Neutrophil (primary cell): ENCODE results near the gene RAPGEF1.

Experiments
- H3K27ac ChIP-seq: fragments of 200-600 bp; sonication (generic); 2 replicates; pipeline ENCODE4 v1.5.1; 2016; ENCODE audit warnings: mild to moderate bottlenecking, moderate library complexity
- H3K27me3 ChIP-seq: fragments of 200-600 bp; sonication (generic); 2 replicates; pipeline ENCODE4 v1.6.0; 2016; ENCODE audit warnings: mild to moderate bottlenecking
- H3K36me3 ChIP-seq: fragments of 200-600 bp; sonication (generic); 2 replicates; pipeline ENCODE4 v1.5.1; 2017
- H3K4me1 ChIP-seq, 2 experiments: fragments of 200-600 bp in 1 of 2; sonication (generic) in 1 of 2; 1 replicate in 1 of 2; 2 replicates in 1 of 2; pipeline versions ENCODE4 v1.5.1 to v1.6.1; 2013 to 2016; ENCODE audit warnings: low read depth in 1 of 2, low read length in 1 of 2, mild to moderate bottlenecking in 1 of 2, moderate library complexity in 1 of 2; ENCODE audit not compliant: control insufficient read depth in 1 of 2, insufficient read depth in 1 of 2
- H3K4me3 ChIP-seq, 2 experiments: fragments of 200-600 bp in 1 of 2; sonication (generic) in 1 of 2; 1 replicate in 1 of 2; 2 replicates in 1 of 2; pipeline ENCODE4 v1.5.1; 2013 to 2016; ENCODE audit warnings: low read depth in 1 of 2, low read length in 1 of 2, mild to moderate bottlenecking in 1 of 2, moderate library complexity in 1 of 2
- H3K9me3 ChIP-seq: fragments of 200-600 bp; sonication (generic); 2 replicates; pipeline ENCODE4 v1.5.1; 2016
- TF ChIP-seq, protein P1 (sequence below): fragments of 200-600 bp; sonication (generic); IDR thresholded peaks from 2 replicates; pipeline ENCODE4 v1.5.1; 2016; ENCODE audit warnings: antibody characterized with exemption

RAPGEF1 gene

DNA sequence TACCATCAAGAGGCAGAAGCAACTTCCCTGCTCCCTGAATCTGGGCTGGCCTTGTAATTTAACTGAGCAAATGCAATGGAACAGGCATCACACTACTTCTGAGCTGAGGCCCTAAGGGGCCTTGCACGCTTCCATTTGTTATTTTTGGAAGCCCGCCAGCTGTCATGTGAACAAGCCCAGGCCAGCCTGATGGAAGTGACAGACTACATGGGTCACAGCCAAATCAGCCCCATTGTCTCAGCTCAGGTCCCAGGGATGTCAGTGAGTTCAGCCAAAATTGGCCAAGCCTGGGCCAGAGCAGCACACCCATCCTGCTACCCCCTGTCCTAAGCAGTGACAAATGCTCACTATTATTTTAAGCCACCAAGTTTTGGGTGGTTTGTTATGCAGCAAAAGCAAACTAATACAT, 121.8 kb downstream of the RAPGEF1 start:
- no peak overlapping the region for H3K27ac ChIP-seq
- TF ChIP-seq, protein P1, sequence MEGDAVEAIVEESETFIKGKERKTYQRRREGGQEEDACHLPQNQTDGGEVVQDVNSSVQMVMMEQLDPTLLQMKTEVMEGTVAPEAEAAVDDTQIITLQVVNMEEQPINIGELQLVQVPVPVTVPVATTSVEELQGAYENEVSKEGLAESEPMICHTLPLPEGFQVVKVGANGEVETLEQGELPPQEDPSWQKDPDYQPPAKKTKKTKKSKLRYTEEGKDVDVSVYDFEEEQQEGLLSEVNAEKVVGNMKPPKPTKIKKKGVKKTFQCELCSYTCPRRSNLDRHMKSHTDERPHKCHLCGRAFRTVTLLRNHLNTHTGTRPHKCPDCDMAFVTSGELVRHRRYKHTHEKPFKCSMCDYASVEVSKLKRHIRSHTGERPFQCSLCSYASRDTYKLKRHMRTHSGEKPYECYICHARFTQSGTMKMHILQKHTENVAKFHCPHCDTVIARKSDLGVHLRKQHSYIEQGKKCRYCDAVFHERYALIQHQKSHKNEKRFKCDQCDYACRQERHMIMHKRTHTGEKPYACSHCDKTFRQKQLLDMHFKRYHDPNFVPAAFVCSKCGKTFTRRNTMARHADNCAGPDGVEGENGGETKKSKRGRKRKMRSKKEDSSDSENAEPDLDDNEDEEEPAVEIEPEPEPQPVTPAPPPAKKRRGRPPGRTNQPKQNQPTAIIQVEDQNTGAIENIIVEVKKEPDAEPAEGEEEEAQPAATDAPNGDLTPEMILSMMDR, result no peak
- H3K36me3 ChIP-seq, result peaks cover 85% of the 10 kb centered on the region
- H3K4me3 ChIP-seq, result no peak overlapping the region
- H3K4me1 ChIP-seq, result peaks cover 10 to 12% of the 10 kb centered on the region in 2 experiments
- no peaks in the 10 kb centered on the region for H3K9me3 ChIP-seq
- no peaks in the 10 kb centered on the region for H3K27me3 ChIP-seq

DNA sequence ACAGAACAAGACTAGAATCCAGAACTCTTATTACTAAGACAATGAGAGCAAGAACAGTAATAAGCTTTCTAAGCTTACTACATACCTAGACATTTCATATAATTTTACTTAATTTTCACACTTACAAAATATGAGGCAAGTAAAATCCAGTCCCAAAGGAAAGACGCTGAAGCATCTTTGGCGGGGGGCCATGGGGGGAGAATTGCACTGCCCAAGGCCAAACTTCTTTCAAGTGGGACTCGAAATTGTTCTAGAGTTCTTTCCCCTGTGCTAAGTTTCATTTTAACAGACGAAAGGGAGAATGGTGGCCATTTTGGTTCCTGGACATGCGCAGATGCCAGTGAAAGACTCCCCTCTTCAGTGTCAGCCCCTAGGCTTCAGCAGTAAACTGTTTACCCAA, 122.3 kb downstream of the RAPGEF1 start:
- no peaks in the 10 kb centered on the region for H3K27me3 ChIP-seq
- TF ChIP-seq, protein P1, result no peak
- H3K4me3 ChIP-seq, result no peak overlapping the region
- peaks cover 89% of the 10 kb centered on the region for H3K36me3 ChIP-seq
- no peak overlapping the region for H3K27ac ChIP-seq
- H3K9me3 ChIP-seq, result no peaks in the 10 kb centered on the region
- H3K4me1 ChIP-seq, result peaks cover 5 to 7% of the 10 kb centered on the region in 2 experiments

DNA sequence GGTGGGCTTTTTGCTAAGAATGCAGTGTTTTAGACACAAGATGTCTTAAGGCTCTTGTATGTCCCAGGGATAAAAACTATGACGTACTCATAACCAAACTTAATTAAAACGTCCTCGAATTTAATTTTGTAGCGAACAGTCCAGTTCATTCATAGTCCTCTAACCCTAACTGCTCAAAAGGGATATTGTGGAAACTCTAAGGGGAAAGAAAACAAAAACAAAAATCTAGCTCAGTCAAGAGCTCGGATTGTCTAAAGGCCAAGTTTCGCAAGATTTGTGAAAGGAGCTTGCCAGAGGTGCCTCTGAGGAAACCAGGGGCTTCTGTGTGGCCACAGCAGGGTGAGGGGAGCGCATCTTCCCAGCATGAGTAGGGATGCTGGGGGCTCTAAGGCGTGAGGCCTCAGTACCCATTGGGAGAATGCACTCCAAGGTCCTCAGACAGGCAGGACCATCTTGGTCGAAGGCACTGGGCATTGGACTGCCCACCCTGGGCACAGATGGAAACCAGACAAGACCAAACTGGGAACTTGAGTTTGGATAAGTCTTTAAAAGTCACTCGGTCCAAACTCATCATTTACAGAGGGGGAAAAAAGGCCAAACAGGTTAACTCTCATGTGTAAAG, 122.8 kb downstream of the RAPGEF1 start:
- Histone ChIP-seq H3K36me3 (peaks cover 94% of the 10 kb centered on the region), H3K27ac (no peak overlapping the region)

DNA sequence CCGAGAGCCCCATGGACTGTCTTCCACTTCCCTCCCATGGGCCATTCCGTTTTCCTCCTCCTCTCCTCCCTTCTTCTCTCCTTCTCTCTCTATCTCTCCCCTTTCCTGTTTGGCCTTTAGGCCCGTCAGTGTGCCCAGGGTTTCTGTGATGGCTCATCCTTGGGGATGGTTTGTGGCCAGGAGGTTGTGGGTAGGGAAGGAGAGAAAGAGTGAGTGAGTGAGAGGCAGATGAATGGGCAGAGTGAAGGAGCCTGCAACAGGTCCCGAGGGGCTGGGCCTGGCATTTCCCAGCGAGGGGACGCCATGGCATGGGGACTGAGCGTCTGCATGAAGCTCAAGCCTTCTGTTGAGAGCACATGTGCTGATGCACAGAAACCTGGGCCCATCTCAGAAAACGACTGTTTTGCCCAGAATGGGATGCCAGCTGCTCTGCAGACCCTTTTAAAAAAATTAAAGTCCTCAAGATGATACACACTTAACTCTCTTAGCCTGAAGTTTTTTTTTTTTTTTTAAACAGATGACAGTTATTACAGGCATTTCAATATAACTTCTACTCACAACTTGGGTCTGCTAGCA, 125.4 kb downstream of the RAPGEF1 start:
- Histone ChIP-seq H3K27ac (no peak overlapping the region), H3K27me3 (no peaks in the 10 kb centered on the region), H3K4me1 (no peaks in the 10 kb centered on the region), H3K4me3 (no peak overlapping the region), H3K9me3 (no peaks in the 10 kb centered on the region), H3K36me3 (peaks cover 86% of the 10 kb centered on the region)
- TF ChIP-seq, protein P1, result no peak

More for the DNA sequence above, 122.8 kb downstream of the RAPGEF1 start:
- H3K4me3 ChIP-seq, result no peak overlapping the region
- H3K4me1 ChIP-seq, result peaks cover under 1 to 2% of the 10 kb centered on the region in 2 experiments
- H3K9me3 ChIP-seq, result no peaks in the 10 kb centered on the region
- no peaks in the 10 kb centered on the region for H3K27me3 ChIP-seq
- TF ChIP-seq, protein P1, result no peak

DNA sequence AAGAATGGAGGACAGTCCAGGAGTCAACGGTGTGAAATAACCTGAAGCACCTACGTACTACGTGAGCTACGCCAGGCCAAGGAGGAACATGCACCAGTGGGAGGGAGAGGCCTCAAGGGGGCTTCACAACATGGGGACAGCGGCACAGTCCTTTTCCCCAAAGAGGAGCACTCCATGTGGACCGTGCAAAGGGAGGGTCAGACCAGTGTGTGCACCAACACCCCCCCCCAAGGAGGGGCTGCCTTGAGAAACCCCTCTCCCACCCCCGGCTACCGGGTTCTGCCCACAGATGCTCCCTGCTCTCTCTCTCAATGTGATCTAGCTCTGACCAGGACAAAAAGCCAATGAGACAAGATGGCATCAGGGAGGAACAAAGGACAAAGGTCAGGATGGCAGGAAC, 126.0 kb downstream of the RAPGEF1 start:
- H3K9me3 ChIP-seq, result no peaks in the 10 kb centered on the region
- TF ChIP-seq, protein P1, result no peak
- H3K4me3 ChIP-seq, result no peak overlapping the region
- H3K36me3 ChIP-seq, result peaks cover 86% of the 10 kb centered on the region
- H3K27ac ChIP-seq, result no peak overlapping the region
- H3K27me3 ChIP-seq, result no peaks in the 10 kb centered on the region
- no peaks in the 10 kb centered on the region for H3K4me1 ChIP-seq
